HCT116 (cell line): ENCODE data around the gene NLE1.

ENCODE experiments used
- CEBPB ChIP-seq: IDR thresholded peaks from 2 replicates; pipeline ENCODE4 v1.6.1; 2012; ENCODE audit warnings: low read depth
- EGR1 ChIP-seq: IDR thresholded peaks from 2 replicates; pipeline ENCODE4 v1.6.1; 2012; ENCODE audit warnings: low read depth
- EZH2 ChIP-seq: fragments of 200-600 bp; sonication (generic); IDR thresholded peaks from 2 replicates; pipeline ENCODE4 v1.6.1; 2017; ENCODE audit warnings: antibody characterized with exemption, mixed run types
- EZH2phosphoT487 ChIP-seq: fragments of 200-600 bp; IDR thresholded peaks from 2 replicates; pipeline ENCODE4 v1.6.1; 2018; ENCODE audit warnings: antibody characterized with exemption, borderline replicate concordance
- POLR2A ChIP-seq: IDR thresholded peaks from 2 replicates; pipeline ENCODE4 v1.7.0; 2011; ENCODE audit warnings: borderline replicate concordance; ENCODE audit not compliant: insufficient read depth, insufficient read length; ENCODE audit errors: extremely low read depth
- POLR2AphosphoS5 ChIP-seq: IDR thresholded peaks from 2 replicates; pipeline ENCODE4 v1.6.1; 2011; ENCODE audit warnings: mild to moderate bottlenecking, low read depth, low read length, moderate library complexity
- TCF7L2 ChIP-seq: IDR thresholded peaks from 2 replicates; pipeline ENCODE4 v1.7.0; 2011; ENCODE audit warnings: borderline replicate concordance, inconsistent platforms; ENCODE audit not compliant: insufficient read depth, insufficient read length; ENCODE audit errors: extremely low read depth
- ZNF274 ChIP-seq: fragments of 200-500 bp; sonication (Bioruptor generic); IDR thresholded peaks from 2 replicates; pipeline ENCODE4 v1.6.1; 2014; ENCODE audit warnings: mild to moderate bottlenecking, low read depth, low read length, inconsistent platforms
- TF ChIP-seq, protein P1 (sequence below): IDR thresholded peaks from 2 replicates; pipeline ENCODE4 v1.6.1; 2012; ENCODE audit warnings: low read depth
- TF ChIP-seq, protein P2 (sequence below), 3 experiments: fragments of 200-600 bp in 1 of 3; sonication (generic) in 1 of 3; IDR thresholded peaks in 2 of 3; conservative IDR thresholded peaks in 1 of 3; 2 replicates each; pipeline ENCODE4 v1.5.1; 2012 to 2017; ENCODE audit warnings: low read depth in 2 of 3, low read length in 2 of 3, antibody characterized with exemption in 1 of 3, borderline replicate concordance in 1 of 3, control low read depth in 1 of 3, mild to moderate bottlenecking in 1 of 3, mixed read lengths in 1 of 3, mixed run types in 1 of 3, moderate library complexity in 1 of 3; ENCODE audit not compliant: insufficient read depth in 1 of 3

DNA sequence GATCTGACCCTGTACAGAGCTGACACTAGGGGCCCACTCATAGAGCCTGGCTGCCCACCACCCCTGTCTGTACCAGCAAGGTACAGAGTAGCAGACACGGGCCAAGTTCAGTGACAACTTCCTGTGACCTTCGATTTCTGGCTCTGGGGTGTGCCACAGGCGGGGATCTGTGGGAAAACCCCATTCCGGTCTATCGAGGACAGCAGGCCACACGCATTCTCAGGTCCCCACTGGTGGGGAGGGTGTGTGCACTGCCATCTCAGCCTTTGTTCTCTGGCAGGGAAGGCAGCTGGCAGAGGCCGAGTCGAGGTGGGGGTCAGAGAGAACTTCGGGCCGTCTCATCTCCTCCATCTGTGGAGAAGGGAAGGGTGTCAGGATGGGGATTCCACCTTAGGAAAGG is 10.0 kb downstream of the NLE1 start:
- TF ChIP-seq POLR2AphosphoS5, result no peak
- no peak for TF ChIP-seq EGR1
- TF ChIP-seq, protein P1, sequence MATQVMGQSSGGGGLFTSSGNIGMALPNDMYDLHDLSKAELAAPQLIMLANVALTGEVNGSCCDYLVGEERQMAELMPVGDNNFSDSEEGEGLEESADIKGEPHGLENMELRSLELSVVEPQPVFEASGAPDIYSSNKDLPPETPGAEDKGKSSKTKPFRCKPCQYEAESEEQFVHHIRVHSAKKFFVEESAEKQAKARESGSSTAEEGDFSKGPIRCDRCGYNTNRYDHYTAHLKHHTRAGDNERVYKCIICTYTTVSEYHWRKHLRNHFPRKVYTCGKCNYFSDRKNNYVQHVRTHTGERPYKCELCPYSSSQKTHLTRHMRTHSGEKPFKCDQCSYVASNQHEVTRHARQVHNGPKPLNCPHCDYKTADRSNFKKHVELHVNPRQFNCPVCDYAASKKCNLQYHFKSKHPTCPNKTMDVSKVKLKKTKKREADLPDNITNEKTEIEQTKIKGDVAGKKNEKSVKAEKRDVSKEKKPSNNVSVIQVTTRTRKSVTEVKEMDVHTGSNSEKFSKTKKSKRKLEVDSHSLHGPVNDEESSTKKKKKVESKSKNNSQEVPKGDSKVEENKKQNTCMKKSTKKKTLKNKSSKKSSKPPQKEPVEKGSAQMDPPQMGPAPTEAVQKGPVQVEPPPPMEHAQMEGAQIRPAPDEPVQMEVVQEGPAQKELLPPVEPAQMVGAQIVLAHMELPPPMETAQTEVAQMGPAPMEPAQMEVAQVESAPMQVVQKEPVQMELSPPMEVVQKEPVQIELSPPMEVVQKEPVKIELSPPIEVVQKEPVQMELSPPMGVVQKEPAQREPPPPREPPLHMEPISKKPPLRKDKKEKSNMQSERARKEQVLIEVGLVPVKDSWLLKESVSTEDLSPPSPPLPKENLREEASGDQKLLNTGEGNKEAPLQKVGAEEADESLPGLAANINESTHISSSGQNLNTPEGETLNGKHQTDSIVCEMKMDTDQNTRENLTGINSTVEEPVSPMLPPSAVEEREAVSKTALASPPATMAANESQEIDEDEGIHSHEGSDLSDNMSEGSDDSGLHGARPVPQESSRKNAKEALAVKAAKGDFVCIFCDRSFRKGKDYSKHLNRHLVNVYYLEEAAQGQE, result no peak
- no peak for TF ChIP-seq TCF7L2
- no peak for TF ChIP-seq POLR2A
- no peak for TF ChIP-seq CEBPB
- no peak for TF ChIP-seq EZH2
- TF ChIP-seq, protein P2, sequence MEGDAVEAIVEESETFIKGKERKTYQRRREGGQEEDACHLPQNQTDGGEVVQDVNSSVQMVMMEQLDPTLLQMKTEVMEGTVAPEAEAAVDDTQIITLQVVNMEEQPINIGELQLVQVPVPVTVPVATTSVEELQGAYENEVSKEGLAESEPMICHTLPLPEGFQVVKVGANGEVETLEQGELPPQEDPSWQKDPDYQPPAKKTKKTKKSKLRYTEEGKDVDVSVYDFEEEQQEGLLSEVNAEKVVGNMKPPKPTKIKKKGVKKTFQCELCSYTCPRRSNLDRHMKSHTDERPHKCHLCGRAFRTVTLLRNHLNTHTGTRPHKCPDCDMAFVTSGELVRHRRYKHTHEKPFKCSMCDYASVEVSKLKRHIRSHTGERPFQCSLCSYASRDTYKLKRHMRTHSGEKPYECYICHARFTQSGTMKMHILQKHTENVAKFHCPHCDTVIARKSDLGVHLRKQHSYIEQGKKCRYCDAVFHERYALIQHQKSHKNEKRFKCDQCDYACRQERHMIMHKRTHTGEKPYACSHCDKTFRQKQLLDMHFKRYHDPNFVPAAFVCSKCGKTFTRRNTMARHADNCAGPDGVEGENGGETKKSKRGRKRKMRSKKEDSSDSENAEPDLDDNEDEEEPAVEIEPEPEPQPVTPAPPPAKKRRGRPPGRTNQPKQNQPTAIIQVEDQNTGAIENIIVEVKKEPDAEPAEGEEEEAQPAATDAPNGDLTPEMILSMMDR (IDR thresholded peaks at IDR 0.05 in 2 of 3, conservative IDR thresholded peaks at IDR 0.05 in 1 of 3; ENCODE audit: borderline replicate concordance in 1 of 3, insufficient read depth in 1 of 3, low read depth in 2 of 3, low read length in 2 of 3), result no peak
- no peak for TF ChIP-seq ZNF274
- TF ChIP-seq EZH2phosphoT487, result no peak
